Parathyroid adenoma (tissue), 2 donors: ENCODE measurements around the gene OR56A1.
"Not testable (repeated sequence)": the region's sequence is repeated elsewhere in the genome, so short reads cannot be mapped to it uniquely, and the experiment has no call there.

Source experiments
- H2AFZ ChIP-seq: fragments of 300-600 bp; sonication (generic); one replicate; pipeline ENCODE4 v1.7.0; 2017; ENCODE audit warnings: antibody characterized with exemption, mild to moderate bottlenecking
- H3K27ac ChIP-seq: fragments of 300-600 bp; sonication (generic); one replicate; pipeline ENCODE4 v1.7.0; 2017
- H3K27me3 ChIP-seq: fragments of 300-600 bp; sonication (generic); one replicate; pipeline ENCODE4 v1.7.0; 2017; ENCODE audit warnings: low read length; ENCODE audit not compliant: control insufficient read depth, insufficient read depth
- H3K36me3 ChIP-seq: fragments of 300-600 bp; sonication (generic); one replicate; pipeline ENCODE4 v1.7.0; 2017; ENCODE audit warnings: low read length; ENCODE audit not compliant: control insufficient read depth, insufficient read depth
- H3K4me1 ChIP-seq: fragments of 300-600 bp; sonication (generic); one replicate; pipeline ENCODE4 v1.7.0; 2017; ENCODE audit warnings: control low read depth
- H3K4me2 ChIP-seq: fragments of 300-600 bp; sonication (generic); one replicate; pipeline ENCODE4 v1.7.0; 2017; ENCODE audit warnings: low read length
- H3K4me3 ChIP-seq: fragments of 300-600 bp; sonication (generic); one replicate; pipeline ENCODE4 v1.7.0; 2017; ENCODE audit warnings: low read depth, low read length
- H3K79me2 ChIP-seq: fragments of 300-600 bp; sonication (generic); one replicate; pipeline ENCODE4 v1.7.0; 2017; ENCODE audit warnings: control low read depth
- H3K9ac ChIP-seq: fragments of 300-600 bp; sonication (generic); one replicate; pipeline ENCODE4 v1.7.0; 2017; ENCODE audit warnings: mild to moderate bottlenecking
- H3K9me3 ChIP-seq: fragments of 300-600 bp; sonication (generic); one replicate; pipeline ENCODE4 v1.7.0; 2017; ENCODE audit warnings: low read length; ENCODE audit not compliant: control insufficient read depth
- CTCF ChIP-seq: fragments of 300-600 bp; sonication (generic); IDR thresholded peaks from one replicate; pipeline ENCODE4 v1.7.0; 2017; ENCODE audit warnings: antibody characterized with exemption, mild to moderate bottlenecking
- donor health status: primary hyperparathyroidism.

OR56A1 gene, protein sequence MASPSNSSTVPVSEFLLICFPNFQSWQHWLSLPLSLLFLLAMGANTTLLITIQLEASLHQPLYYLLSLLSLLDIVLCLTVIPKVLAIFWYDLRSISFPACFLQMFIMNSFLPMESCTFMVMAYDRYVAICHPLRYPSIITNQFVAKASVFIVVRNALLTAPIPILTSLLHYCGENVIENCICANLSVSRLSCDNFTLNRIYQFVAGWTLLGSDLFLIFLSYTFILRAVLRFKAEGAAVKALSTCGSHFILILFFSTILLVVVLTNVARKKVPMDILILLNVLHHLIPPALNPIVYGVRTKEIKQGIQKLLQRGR

GRCh38 chr11:6030708-6031405 is at the start of gene OR56A1:
OR56A1 (minus strand) TSS chr11:6030758; CDS start chr11:6027692, 3,066 bp downstream.
- TF ChIP-seq CTCF = no peak
- Histone ChIP-seq H3K9me3 (no peaks in the 10 kb centered on the region), H3K9ac (no peak within 1 kb of the TSS), H3K27me3 (no peaks in the 10 kb centered on the region), H3K27ac (no peak within 1 kb of the TSS), H3K4me3 (no peak within 1 kb of the TSS), H3K4me1 (no peaks in the 10 kb centered on the region), H3K36me3 (no peaks in the 10 kb centered on the region), H3K79me2 (no peaks in the 10 kb centered on the region), H3K4me2 (no peak within 1 kb of the TSS), H2AFZ (no peak within 1 kb of the TSS)

- no peak overlapping the region for H2AFZ ChIP-seq
- H3K27ac ChIP-seq = no peak overlapping the region
- H3K9ac ChIP-seq = no peak overlapping the region
- H3K4me1 ChIP-seq = no peaks in the 10 kb centered on the region
- no peaks in the 10 kb centered on the region for H3K79me2 ChIP-seq
- H3K36me3 ChIP-seq = no peaks in the 10 kb centered on the region
- H3K4me2 ChIP-seq = no peak overlapping the region
- no peaks in the 10 kb centered on the region for H3K9me3 ChIP-seq
- TF ChIP-seq CTCF = no peak
- H3K4me3 ChIP-seq = no peak overlapping the region
- H3K27me3 ChIP-seq = no peaks in the 10 kb centered on the region
These were observed 48.9 kb upstream of the OR56A1 start for GRCh38 chr11:6079463-6079862.

- H3K9ac ChIP-seq = no peak overlapping the region
- no peaks in the 10 kb centered on the region for H3K27me3 ChIP-seq
- H3K4me3 ChIP-seq = no peak overlapping the region
- no peaks in the 10 kb centered on the region for H3K9me3 ChIP-seq
- H3K36me3 ChIP-seq = no peaks in the 10 kb centered on the region
- no peak for TF ChIP-seq CTCF
- H3K4me1 ChIP-seq = no peaks in the 10 kb centered on the region
- no peaks in the 10 kb centered on the region for H3K79me2 ChIP-seq
- no peak overlapping the region for H2AFZ ChIP-seq
- H3K27ac ChIP-seq = no peak overlapping the region
- H3K4me2 ChIP-seq = no peak overlapping the region
These were observed 47.2 kb upstream of the OR56A1 start for GRCh38 chr11:6077723-6078122.

DNA sequence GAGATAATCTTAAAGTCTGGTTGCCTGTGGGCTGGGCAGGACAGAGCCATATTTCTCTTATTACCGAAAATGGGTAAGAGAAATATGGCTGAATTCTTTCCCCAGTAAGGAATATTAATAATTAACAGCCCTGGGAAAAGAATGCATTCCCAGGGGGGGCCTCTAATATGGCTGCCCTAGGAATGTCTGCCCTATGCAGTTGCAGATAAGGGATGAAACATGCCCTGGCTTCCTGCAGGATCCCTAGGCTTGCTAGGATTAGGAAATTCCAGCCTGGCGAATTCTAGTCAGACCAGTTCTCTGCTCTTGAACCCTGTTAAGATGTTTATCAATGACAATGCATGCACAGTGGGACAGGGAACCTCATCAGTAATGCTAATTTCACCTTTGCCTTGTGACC is 45.9 kb upstream of the OR56A1 start:
- H3K27ac ChIP-seq, H3K27me3 ChIP-seq, H3K4me2 ChIP-seq: not testable (repeated sequence)

DNA sequence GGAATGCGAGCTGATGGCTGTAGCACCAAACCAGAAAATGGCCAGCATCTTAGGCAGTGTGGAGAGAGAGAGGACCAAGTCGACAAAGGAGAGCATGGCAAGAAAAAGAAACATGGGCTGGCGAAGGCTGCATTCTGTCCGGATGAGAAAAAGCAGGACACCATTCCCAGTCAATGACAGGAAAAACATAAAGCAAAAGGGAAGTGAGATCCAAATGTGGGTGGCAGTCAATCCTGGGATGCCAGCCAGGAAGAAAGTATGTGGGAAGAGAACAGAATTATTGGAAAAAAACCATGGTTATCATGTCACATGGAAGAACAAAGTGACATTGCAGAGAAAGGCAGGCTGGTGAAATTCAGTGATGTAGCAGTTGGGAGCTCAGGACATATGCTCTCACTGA is 36.9 kb upstream of the OR56A1 start:
- no peak overlapping the region for H3K27ac ChIP-seq
- no peaks in the 10 kb centered on the region for H3K36me3 ChIP-seq
- H3K9me3 ChIP-seq = no peaks in the 10 kb centered on the region
- no peak overlapping the region for H3K4me2 ChIP-seq
- no peak for TF ChIP-seq CTCF
- no peaks in the 10 kb centered on the region for H3K27me3 ChIP-seq
- no peak overlapping the region for H3K9ac ChIP-seq
- H3K4me3 ChIP-seq = no peak overlapping the region
- no peaks in the 10 kb centered on the region for H3K79me2 ChIP-seq
- no peak overlapping the region for H2AFZ ChIP-seq
- no peaks in the 10 kb centered on the region for H3K4me1 ChIP-seq

More for the DNA sequence above, 45.9 kb upstream of the OR56A1 start:
- not testable (repeated sequence) for H3K9me3 ChIP-seq, H3K79me2 ChIP-seq, H3K4me1 ChIP-seq, H3K4me3 ChIP-seq, H2AFZ ChIP-seq, H3K36me3 ChIP-seq, H3K9ac ChIP-seq
